ENCODE measurements around the gene SLC6A19. TPM values are rescaled to one million over a fixed set of nuclear protein-coding genes. Genes with fewer than 3 reads are reported as not detected.

SLC6A19 gene
- total and polyA plus RNA-seq, 2 of the 13 experiments (the other 11 are each of a cell fraction or from before 2014, with no cell fraction given) = 0.02 TPM; not detected in 1

DNA sequence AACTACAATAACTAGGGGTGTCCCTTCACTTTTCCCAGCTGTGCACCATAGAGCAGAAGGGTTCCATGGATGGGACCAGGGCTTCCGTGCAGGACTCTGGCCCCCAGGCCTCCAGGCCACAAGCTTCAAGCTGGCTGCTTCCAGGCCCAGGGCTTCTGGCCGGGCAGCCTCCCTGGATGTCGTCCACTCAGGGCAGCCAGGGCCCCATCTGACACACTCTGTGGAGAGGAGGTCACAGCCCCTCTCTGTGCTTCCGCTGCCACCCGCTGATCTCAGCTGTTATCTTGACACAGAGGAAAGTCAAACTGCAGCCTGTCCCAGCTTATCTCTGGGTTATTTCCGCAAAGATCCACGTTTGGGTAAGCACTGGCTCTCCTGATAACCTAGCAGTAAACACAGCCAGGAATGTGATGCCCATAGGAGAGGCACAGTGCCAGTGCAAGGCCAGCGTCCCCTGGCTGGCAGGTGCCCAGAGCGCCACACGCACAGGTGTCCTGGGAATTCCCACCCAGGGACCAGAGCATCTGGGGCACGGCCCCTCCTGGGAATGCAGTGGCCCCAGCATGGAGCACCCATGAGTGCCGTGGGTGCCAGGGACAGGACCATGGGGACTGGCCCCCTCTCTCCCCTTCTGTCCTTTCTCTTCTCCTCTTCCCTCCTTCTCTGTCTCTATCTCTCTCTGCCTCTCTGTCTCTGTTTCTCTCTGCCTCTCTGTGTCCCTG, 15.6 kb upstream of the SLC6A19 start (continued):
- TF ChIP-seq HIC2 (CRISPR knock-in tag; IDR thresholded peaks at IDR 0.05; ENCODE audit: low read depth) (peak; percentile 100), ZNF225 (CRISPR knock-in tag; IDR thresholded peaks at IDR 0.05) (no peak), ZNF766 (CRISPR knock-in tag; IDR thresholded peaks at IDR 0.05; ENCODE audit: borderline replicate concordance) (peak; percentile 56; the same call in 1 of the 2 replicates), PATZ1 (CRISPR knock-in tag; IDR thresholded peaks at IDR 0.05) (peak; percentile 84), ZNF768 (CRISPR knock-in tag; IDR thresholded peaks at IDR 0.05) (peak; percentile 78)

Measured in HepG2 (cell line).